GM23248 (cell line): ENCODE results near the gene COX19.

ENCODE experiments used
- EZH2 ChIP-seq: fragments of 200-600 bp; sonication (generic); IDR thresholded peaks from 2 replicates; pipeline ENCODE4 v1.6.1; 2018; ENCODE audit warnings: antibody characterized with exemption, mild to moderate bottlenecking; ENCODE audit not compliant: insufficient read depth, poor library complexity, severe bottlenecking
- EZH2phosphoT487 ChIP-seq: fragments of 200-600 bp; sonication (generic); IDR thresholded peaks from 2 replicates; pipeline ENCODE4 v1.6.1; 2018; ENCODE audit warnings: antibody characterized with exemption, moderate library complexity, mild to moderate bottlenecking, low read depth; ENCODE audit not compliant: insufficient read depth

- TF ChIP-seq EZH2phosphoT487: no peak
- TF ChIP-seq EZH2: no peak
Measured at GRCh38 chr7:964401-965231, 10.7 kb downstream of the COX19 start.
